Lung (tissue), 12 donors: ENCODE results near the gene ME1. TPM values are rescaled to one million over a fixed set of nuclear protein-coding genes. Genes with fewer than 3 reads are reported as not detected.

Experiments
- ATAC-seq: fragments of 200-7000 bp; cut with Tn5 transposase; one replicate; pipeline ENCODE4 v1.9.1; 2020; ENCODE audit warnings: moderate number of reproducible peaks; ENCODE audit not compliant: insufficient read depth, low FRiP score
- DNase-seq, 3 donors: peaks; one replicate each; pipeline ENCODE4 v3.0.0-alpha.2; 2013 to 2017
- H3K27ac ChIP-seq, 2 donors: one replicate each; pipeline ENCODE4 v1.5.1; 2013; ENCODE audit warnings: mild to moderate bottlenecking in 2 of 2, moderate library complexity in 2 of 2, control low read depth in 1 of 2, inconsistent platforms in 1 of 2, low read depth in 1 of 2, low read length in 1 of 2
- H3K27me3 ChIP-seq, 3 donors: one replicate each; pipeline ENCODE4 v1.5.1; 2013; ENCODE audit warnings: low read length in 2 of 3; ENCODE audit not compliant: control insufficient read depth in 3 of 3, insufficient read depth in 3 of 3
- H3K36me3 ChIP-seq, 4 donors: one replicate each; pipeline ENCODE4 v1.5.1; 2013; ENCODE audit warnings: low read length in 4 of 4, mild to moderate bottlenecking in 1 of 4, moderate library complexity in 1 of 4; ENCODE audit not compliant: control insufficient read depth in 4 of 4, insufficient read depth in 4 of 4
- H3K4me1 ChIP-seq, 5 donors: one replicate each; pipeline ENCODE4 v1.5.1; 2013; ENCODE audit warnings: low read length in 5 of 5, mild to moderate bottlenecking in 2 of 5, moderate library complexity in 1 of 5; ENCODE audit not compliant: control insufficient read depth in 5 of 5, insufficient read depth in 5 of 5
- H3K4me3 ChIP-seq: one replicate; pipeline ENCODE4 v1.5.1; 2013; ENCODE audit warnings: mild to moderate bottlenecking, control low read depth, moderate library complexity
- H3K9ac ChIP-seq, 2 donors: one replicate each; pipeline ENCODE4 v1.5.1; 2013; ENCODE audit warnings: low read length in 2 of 2, control low read depth in 1 of 2; ENCODE audit not compliant: insufficient read depth in 1 of 2
- H3K9me3 ChIP-seq, 4 donors: one replicate each; pipeline ENCODE4 v1.5.1; 2013; ENCODE audit warnings: low read length in 3 of 4, mild to moderate bottlenecking in 1 of 4, moderate library complexity in 1 of 4; ENCODE audit not compliant: control insufficient read depth in 4 of 4, insufficient read depth in 3 of 4
- WGBS, 2 donors: extraction: QIAGEN DNeasy Blood & Tissue Kit; methylation state at CpG; one replicate each; pipeline ENCODE4 v1.1.7; 2013; 5-methylcytosine and 5-hydroxymethylcytosine counted together
- polyA plus RNA-seq, 2 donors: library from polyadenylated mRNA; stranded (reverse); fragments of 200-250 nt; gene quantifications; one replicate each; pipeline ENCODE4 v1.2.1, GENCODE V29; 2013
- total RNA-seq, 2 donors: library from RNA; depleted of rRNA in 1 of 2; stranded (reverse); fragments of >200 nt in 1 of 2; gene quantifications; one replicate each; pipeline ENCODE4 v1.2.1, GENCODE V29; 2014 to 2021
- TF ChIP-seq, protein P1 (sequence below): IDR thresholded peaks from 2 replicates; pipeline ENCODE4 v1.5.1; 2012; ENCODE audit warnings: mild to moderate bottlenecking; ENCODE audit errors: control extremely low read depth, extremely low read depth
- donor health status: control.
- donor health status: control.
- donor health status: Bipolar disorder and iron deficiency.
- donor health status: healthy.
- donor health status: DM: yes; HTN: yes; CAD: no.

ME1 gene
- total and polyA plus RNA-seq, 4 donors, result 4.9 to 17.5 (median 10.8) TPM

DNA sequence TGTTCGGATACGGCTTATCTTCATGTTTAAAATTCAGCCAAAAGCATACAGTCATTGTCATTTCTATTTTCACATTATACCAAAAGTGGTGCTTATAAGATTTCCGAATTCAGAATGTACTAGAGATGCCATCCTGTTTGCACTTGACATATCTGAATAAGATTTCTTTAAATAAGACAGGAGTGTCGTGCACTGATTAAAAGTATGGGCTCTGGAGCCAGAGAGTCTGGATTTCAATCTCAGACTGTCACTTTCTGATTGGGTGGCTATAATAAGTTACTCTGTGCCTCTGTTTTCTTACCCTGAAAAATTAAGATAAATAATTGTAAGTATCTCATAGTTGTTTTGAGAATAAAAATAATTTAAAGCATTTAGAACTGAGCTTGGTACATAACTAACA, 144.9 kb downstream of the ME1 start:
- H3K27me3 ChIP-seq, result no peaks in the 10 kb centered on the region
- ATAC-seq, result no peak

DNA sequence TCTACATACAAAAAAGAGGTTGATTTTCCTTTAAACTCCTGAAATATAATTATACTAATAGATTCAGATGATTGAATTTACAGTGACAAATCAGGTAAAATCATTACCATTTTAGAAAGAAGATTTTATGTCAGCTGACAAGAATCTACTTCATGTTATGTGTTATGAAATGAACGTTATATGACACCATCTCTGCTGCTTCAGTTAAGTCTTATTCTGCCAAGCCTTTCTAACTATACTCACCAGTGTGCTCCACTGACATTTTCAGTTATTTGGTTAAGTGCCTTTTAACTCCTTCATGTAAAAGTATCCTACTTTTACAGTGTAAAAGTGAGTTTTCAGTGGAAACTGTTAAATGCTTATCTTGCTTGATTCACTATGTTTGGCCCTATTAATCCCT, 157.3 kb downstream of the ME1 start:
- Histone ChIP-seq H3K4me3 (no peak overlapping the region), H3K36me3 (no peaks in the 10 kb centered on the region), H3K4me1 (no peaks in the 10 kb centered on the region), H3K27me3 (no peaks in the 10 kb centered on the region), H3K9me3 (no peaks in the 10 kb centered on the region), H3K27ac (no peak overlapping the region), H3K9ac (no peak overlapping the region)
- TF ChIP-seq, protein P1, sequence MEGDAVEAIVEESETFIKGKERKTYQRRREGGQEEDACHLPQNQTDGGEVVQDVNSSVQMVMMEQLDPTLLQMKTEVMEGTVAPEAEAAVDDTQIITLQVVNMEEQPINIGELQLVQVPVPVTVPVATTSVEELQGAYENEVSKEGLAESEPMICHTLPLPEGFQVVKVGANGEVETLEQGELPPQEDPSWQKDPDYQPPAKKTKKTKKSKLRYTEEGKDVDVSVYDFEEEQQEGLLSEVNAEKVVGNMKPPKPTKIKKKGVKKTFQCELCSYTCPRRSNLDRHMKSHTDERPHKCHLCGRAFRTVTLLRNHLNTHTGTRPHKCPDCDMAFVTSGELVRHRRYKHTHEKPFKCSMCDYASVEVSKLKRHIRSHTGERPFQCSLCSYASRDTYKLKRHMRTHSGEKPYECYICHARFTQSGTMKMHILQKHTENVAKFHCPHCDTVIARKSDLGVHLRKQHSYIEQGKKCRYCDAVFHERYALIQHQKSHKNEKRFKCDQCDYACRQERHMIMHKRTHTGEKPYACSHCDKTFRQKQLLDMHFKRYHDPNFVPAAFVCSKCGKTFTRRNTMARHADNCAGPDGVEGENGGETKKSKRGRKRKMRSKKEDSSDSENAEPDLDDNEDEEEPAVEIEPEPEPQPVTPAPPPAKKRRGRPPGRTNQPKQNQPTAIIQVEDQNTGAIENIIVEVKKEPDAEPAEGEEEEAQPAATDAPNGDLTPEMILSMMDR, result no peak
- WGBS, 2 donors, result 48 to 64% methylated on average over 1 of the region's 1 CpG
- no peak for ATAC-seq
- peak in 1 of 3 donors; percentile 28 for DNase-seq

More for the DNA sequence above, 144.9 kb downstream of the ME1 start:
- Histone ChIP-seq H3K27ac (no peak overlapping the region), H3K36me3 (no peaks in the 10 kb centered on the region), H3K4me3 (no peak overlapping the region), H3K9ac (no peak overlapping the region), H3K9me3 (peaks cover 0 to 3% (median 2%) of the 10 kb centered on the region in 4 donors), H3K4me1 (no peaks in the 10 kb centered on the region)
- TF ChIP-seq, protein P1, result no peak
- WGBS, 2 donors, result 70 to 83% methylated on average over 4 of the region's 4 CpGs
- DNase-seq, result no peak

DNA sequence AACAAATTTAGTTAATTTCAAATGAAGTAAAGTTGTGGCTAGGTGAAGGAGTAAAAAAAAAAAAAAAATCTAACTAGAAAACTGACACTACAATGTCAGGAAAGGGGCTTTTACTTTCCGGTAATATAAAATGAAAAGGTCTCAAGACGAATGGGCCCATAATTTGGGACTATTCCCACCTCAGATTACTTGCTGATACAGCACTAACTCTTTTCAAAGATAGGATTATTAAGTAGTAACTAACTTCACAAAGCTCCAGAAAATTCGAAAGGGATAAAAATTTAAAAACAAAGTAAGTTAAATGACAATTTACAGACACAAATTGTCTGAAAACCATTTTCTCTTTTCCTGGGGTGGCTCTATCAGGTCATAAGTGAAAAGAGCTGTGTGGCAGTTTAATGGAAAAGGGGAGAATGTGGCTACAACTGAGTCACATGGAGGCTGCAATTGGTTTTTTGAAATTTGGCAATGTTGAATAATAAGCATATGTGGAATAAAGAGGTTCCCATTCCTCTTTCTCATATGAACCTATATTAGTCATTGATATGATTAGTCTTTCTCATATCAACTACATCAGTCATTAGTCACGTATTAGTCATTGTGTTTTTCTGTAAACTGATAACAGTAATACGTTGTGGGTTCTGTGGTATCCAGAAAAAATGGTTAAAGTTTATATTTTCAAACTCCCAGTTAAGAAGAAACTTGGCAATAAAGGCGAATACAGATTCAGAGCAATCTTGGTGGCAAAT, 159.7 kb downstream of the ME1 start:
- Histone ChIP-seq H3K27me3 (no peaks in the 10 kb centered on the region), H3K27ac (no peak overlapping the region), H3K4me3 (no peak overlapping the region), H3K4me1 (peaks cover 0 to 3% (median 0%) of the 10 kb centered on the region in 5 donors), H3K9me3 (no peaks in the 10 kb centered on the region), H3K9ac (no peak overlapping the region), H3K36me3 (no peaks in the 10 kb centered on the region)
- 80 to 83% methylated on average over 6 of the region's 6 CpGs for WGBS, 2 donors
- TF ChIP-seq, protein P1, result no peak
- DNase-seq (no peak), ATAC-seq (no peak)
